NB4 (cell line): ENCODE measurements around the gene ATRX.
A peak's percentile ranks its signal among the peaks of the same experiment; 100 is the strongest.
"Not testable (repeated sequence)": the region's sequence is repeated elsewhere in the genome, so short reads cannot be mapped to it uniquely, and the experiment has no call there.

Experiments
- DNase-seq: peaks from one replicate; pipeline ENCODE4 v3.0.0; 2010; ENCODE audit warnings: low read depth
- H3K4me3 ChIP-seq: one replicate; pipeline ENCODE4 v1.5.1; 2011; ENCODE audit warnings: mild to moderate bottlenecking, low read depth, low read length, moderate library complexity
- CTCF ChIP-seq: IDR thresholded peaks from one replicate; pipeline ENCODE4 v1.5.1; 2012; ENCODE audit warnings: low read depth, low read length
- MAX ChIP-seq: IDR thresholded peaks from 2 replicates; pipeline ENCODE4 v1.6.1; 2011; ENCODE audit warnings: low read depth, low read length
- MYC ChIP-seq: IDR thresholded peaks from 2 replicates; pipeline ENCODE4 v1.6.1; 2011; ENCODE audit warnings: low read depth, low read length
- POLR2A ChIP-seq: IDR thresholded peaks from 2 replicates; pipeline ENCODE4 v1.6.1; 2011; ENCODE audit warnings: mild to moderate bottlenecking; ENCODE audit not compliant: insufficient read length; ENCODE audit errors: extremely low read depth

ATRX gene

GRCh38 chrX:77788050-77788449, 2.0 kb upstream of the ATRX start:
- no peak overlapping the region for H3K4me3 ChIP-seq
- TF ChIP-seq POLR2A: peak; percentile 14
- TF ChIP-seq MYC: no peak
- TF ChIP-seq CTCF: no peak
- peak; percentile 46 for DNase-seq

- H3K4me3 ChIP-seq: peak overlapping the region; percentile 80
- no peak for DNase-seq
- TF ChIP-seq MYC (no peak), CTCF (no peak), POLR2A (no peak), MAX (peak; percentile 11; the same call in 1 of the 2 replicates)
Observed at GRCh38 chrX:77786365-77786680, 307 bp upstream of the ATRX start.

GRCh38 chrX:77779695-77780094, 6.3 kb downstream of the ATRX start:
- TF ChIP-seq MYC (no peak), MAX (no peak), POLR2A (no peak), CTCF (no peak)

GRCh38 chrX:77776659-77777058, 9.4 kb downstream of the ATRX start:
- no peak for DNase-seq
- no peak overlapping the region for H3K4me3 ChIP-seq
- no peak for TF ChIP-seq POLR2A
- no peak for TF ChIP-seq MAX
- TF ChIP-seq MYC: no peak
- no peak for TF ChIP-seq CTCF

More at GRCh38 chrX:77779695-77780094, 6.3 kb downstream of the ATRX start:
- no peak overlapping the region for H3K4me3 ChIP-seq
- DNase-seq: no peak

- no peak for DNase-seq
- TF ChIP-seq MYC (no peak), MAX (no peak), POLR2A (no peak), CTCF (no peak)
- no peak overlapping the region for H3K4me3 ChIP-seq
Observed at GRCh38 chrX:77771601-77772000, 14.4 kb downstream of the ATRX start.

GRCh38 chrX:77768787-77769186, 17.2 kb downstream of the ATRX start:
- no peak for DNase-seq
- no peak overlapping the region for H3K4me3 ChIP-seq
- TF ChIP-seq MAX: no peak
- TF ChIP-seq MYC: no peak
- no peak for TF ChIP-seq POLR2A
- no peak for TF ChIP-seq CTCF

- not testable (repeated sequence) for DNase-seq, H3K4me3 ChIP-seq
Observed at GRCh38 chrX:77766212-77766611, 19.8 kb downstream of the ATRX start.
